GM18951 (cell line): ENCODE results near the gene RC3H2.

Source experiments
- POLR2A ChIP-seq: IDR thresholded peaks from 4 replicates; pipeline ENCODE4 v1.6.1; 2011; ENCODE audit warnings: mild to moderate bottlenecking; ENCODE audit not compliant: insufficient read length, insufficient read depth; ENCODE audit errors: extremely low read depth
- in situ Hi-C: fragments of 300-500 bp; cut with MboI; formaldehyde crosslinking; loops from one replicate; pipeline ENCODE4 v1.12.0; 2022; ENCODE audit warnings: low sequenced_read_pairs, mixed read lengths, inconsistent platforms; ENCODE audit not compliant: unreplicated experiment

Gene RC3H2

DNA sequence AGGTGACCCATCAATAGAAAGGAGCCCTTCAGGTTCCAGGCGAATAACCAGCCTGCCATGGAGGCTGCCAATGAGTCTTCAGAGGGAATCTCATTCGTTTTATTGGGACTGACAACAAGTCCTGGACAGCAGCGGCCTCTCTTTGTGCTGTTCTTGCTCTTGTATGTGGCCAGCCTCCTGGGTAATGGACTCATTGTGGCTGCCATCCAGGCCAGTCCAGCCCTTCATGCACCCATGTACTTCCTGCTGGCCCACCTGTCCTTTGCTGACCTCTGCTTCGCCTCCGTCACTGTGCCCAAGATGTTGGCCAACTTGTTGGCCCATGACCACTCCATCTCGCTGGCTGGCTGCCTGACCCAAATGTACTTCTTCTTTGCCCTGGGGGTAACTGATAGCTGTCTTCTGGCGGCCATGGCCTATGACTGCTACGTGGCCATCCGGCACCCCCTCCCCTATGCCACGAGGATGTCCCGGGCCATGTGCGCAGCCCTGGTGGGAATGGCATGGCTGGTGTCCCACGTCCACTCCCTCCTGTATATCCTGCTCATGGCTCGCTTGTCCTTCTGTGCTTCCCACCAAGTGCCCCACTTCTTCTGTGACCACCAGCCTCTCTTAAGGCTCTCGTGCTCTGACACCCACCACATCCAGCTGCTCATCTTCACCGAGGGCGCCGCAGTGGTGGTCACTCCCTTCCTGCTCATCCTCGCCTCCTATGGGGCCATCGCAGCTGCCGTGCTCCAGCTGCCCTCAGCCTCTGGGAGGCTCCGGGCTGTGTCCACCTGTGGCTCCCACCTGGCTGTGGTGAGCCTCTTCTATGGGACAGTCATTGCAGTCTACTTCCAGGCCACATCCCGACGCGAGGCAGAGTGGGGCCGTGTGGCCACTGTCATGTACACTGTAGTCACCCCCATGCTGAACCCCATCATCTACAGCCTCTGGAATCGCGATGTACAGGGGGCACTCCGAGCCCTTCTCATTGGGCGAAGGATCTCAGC lies 104.8 kb downstream of the RC3H2 start, which contains the start of gene OR1K1:
TSS of gene OR1K1 (plus strand) at position 58 of the 995 bp plus-strand sequence. CDS start at position 58, 0 bp downstream.
- no peak for TF ChIP-seq POLR2A
- in situ Hi-C loops, result loop anchor here (10.0 to 25.0 kb wide), 2 partner anchors 336 to 688 kb away; no protein-coding TSS in a partner anchor

DNA sequence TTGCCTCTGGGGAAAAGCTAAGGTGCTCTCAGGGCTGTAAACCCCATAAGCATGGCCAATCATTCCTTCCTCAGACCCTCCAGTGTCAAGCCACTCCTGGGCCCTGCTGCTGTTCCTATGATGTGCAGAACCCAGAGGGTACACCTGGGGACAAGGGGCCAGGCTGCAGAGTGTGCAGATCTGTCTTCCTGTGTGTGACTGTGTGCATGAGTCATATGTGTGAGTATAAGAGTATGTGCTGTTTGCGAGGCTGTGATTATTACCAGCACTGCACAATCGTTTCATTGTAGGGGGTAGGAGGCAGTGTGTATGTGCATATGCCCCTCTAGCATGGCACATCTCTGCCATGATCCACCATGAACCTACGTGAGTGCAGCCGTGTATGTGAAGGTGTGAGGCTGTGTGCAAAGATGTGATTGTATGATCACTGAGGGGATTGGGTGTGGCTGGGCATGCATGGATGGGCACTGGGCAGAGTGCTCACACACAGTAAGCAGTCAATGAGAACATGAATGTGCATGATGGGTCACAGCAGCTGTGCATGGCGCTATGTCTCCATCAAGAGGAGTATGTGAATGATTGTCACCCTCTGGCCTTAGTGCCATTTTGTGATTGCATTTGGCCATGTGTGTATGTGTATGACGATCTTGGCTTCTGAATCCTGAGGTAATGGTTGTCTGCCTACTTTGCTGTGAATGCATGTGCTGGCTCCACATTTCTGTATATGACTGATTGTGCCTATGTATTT lies 107.7 kb downstream of the RC3H2 start:
- in situ Hi-C loops, result no loop called here
- no peak for TF ChIP-seq POLR2A
